GM12878 (cell line): ENCODE data around the gene SPAG16.

ENCODE experiments used
- ATF3 ChIP-seq: IDR thresholded peaks from 2 replicates; pipeline ENCODE4 v1.6.1; 2011; ENCODE audit warnings: low read depth, mild to moderate bottlenecking, low read length, moderate library complexity, borderline replicate concordance; ENCODE audit errors: extremely low read depth
- CTCF ChIP-seq, 3 experiments: IDR thresholded peaks in 2 of 3; conservative IDR thresholded peaks in 1 of 3; 2 replicates each; pipeline ENCODE4 v1.5.1; 2011; ENCODE audit warnings: low read depth in 3 of 3, low read length in 3 of 3, mild to moderate bottlenecking in 3 of 3, control low read depth in 2 of 3, moderate library complexity in 2 of 3, inconsistent platforms in 1 of 3, mixed read lengths in 1 of 3; ENCODE audit not compliant: control insufficient read depth in 2 of 3, insufficient read depth in 1 of 3; ENCODE audit errors: extremely low read depth in 1 of 3
- EP300 ChIP-seq, 2 experiments: fragments of 150-350 bp in 1 of 2; IDR thresholded peaks; 2 replicates each; pipeline ENCODE4 v1.6.1; 2011 to 2012; ENCODE audit warnings: low read depth in 2 of 2, low read length in 2 of 2, borderline replicate concordance in 1 of 2, improper control_type of control experiment in 1 of 2, inconsistent platforms in 1 of 2; ENCODE audit not compliant: control insufficient read depth in 1 of 2
- GABPA ChIP-seq: IDR thresholded peaks from 2 replicates; pipeline ENCODE4 v1.6.1; 2014; ENCODE audit warnings: antibody characterized with exemption, low read depth, mild to moderate bottlenecking, inconsistent platforms
- IKZF1 ChIP-seq: fragments of 450-650 bp; conservative IDR thresholded peaks from 2 replicates; pipeline ENCODE4 v1.6.1; 2017; ENCODE audit warnings: antibody characterized with exemption, mild to moderate bottlenecking
- MEF2B ChIP-seq: fragments of 450-650 bp; IDR thresholded peaks from 2 replicates; pipeline ENCODE4 v1.6.1; 2018; ENCODE audit warnings: mild to moderate bottlenecking, moderate library complexity; ENCODE audit not compliant: partially characterized antibody, poor library complexity, severe bottlenecking
- NFYB ChIP-seq: IDR thresholded peaks from 2 replicates; pipeline ENCODE4 v1.6.1; 2011; ENCODE audit warnings: low read depth, mild to moderate bottlenecking, low read length, improper control_type of control experiment, moderate library complexity; ENCODE audit not compliant: insufficient read depth
- PAX5 ChIP-seq: IDR thresholded peaks from 2 replicates; pipeline ENCODE4 v1.6.1; 2011; ENCODE audit warnings: low read depth, low read length, borderline replicate concordance
- TAF1 ChIP-seq: IDR thresholded peaks from 2 replicates; pipeline ENCODE4 v1.6.1; 2011; ENCODE audit warnings: mild to moderate bottlenecking, low read depth, low read length, borderline replicate concordance
- TBL1XR1 ChIP-seq: IDR thresholded peaks from 2 replicates; pipeline ENCODE4 v1.6.1; 2012; ENCODE audit warnings: low read depth, low read length, improper control_type of control experiment
- TCF12 ChIP-seq: IDR thresholded peaks from 2 replicates; pipeline ENCODE4 v1.6.1; 2011; ENCODE audit warnings: low read depth, mild to moderate bottlenecking, low read length
- TF ChIP-seq, protein P1 (sequence below): fragments of 450-650 bp; IDR thresholded peaks from 2 replicates; pipeline ENCODE4 v1.6.1; 2016; ENCODE audit warnings: mild to moderate bottlenecking
- TF ChIP-seq, protein P2 (sequence below): fragments of 450-650 bp; IDR thresholded peaks from 2 replicates; pipeline ENCODE4 v1.6.1; 2017; ENCODE audit warnings: mild to moderate bottlenecking, moderate library complexity
- TF ChIP-seq, protein P3 (sequence below): fragments of 450-650 bp; IDR thresholded peaks from 2 replicates; pipeline ENCODE4 v1.6.1; 2017; ENCODE audit warnings: mild to moderate bottlenecking

GRCh38 chr2:213995400-213996105 lies 711.3 kb downstream of the SPAG16 start:
- TF ChIP-seq MEF2B (no peak), PAX5 (no peak), GABPA (no peak), CTCF (IDR thresholded peaks at IDR 0.05 in 2 of 3, conservative IDR thresholded peaks at IDR 0.05 in 1 of 3; ENCODE audit: control insufficient read depth in 2 of 3, extremely low read depth in 1 of 3, insufficient read depth in 1 of 3, low read depth in 3 of 3, low read length in 3 of 3) (no peak), NFYB (no peak), EP300 (IDR thresholded peaks at IDR 0.05; ENCODE audit: borderline replicate concordance in 1 of 2, control insufficient read depth in 1 of 2, low read depth in 2 of 2, low read length in 2 of 2) (no peak), TAF1 (no peak), ATF3 (no peak), IKZF1 (no peak), TBL1XR1 (no peak), TCF12 (no peak)
- TF ChIP-seq, protein P1, sequence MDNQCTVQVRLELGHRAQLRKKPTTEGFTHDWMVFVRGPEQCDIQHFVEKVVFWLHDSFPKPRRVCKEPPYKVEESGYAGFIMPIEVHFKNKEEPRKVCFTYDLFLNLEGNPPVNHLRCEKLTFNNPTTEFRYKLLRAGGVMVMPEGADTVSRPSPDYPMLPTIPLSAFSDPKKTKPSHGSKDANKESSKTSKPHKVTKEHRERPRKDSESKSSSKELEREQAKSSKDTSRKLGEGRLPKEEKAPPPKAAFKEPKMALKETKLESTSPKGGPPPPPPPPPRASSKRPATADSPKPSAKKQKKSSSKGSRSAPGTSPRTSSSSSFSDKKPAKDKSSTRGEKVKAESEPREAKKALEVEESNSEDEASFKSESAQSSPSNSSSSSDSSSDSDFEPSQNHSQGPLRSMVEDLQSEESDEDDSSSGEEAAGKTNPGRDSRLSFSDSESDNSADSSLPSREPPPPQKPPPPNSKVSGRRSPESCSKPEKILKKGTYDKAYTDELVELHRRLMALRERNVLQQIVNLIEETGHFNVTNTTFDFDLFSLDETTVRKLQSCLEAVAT, result no peak
- TF ChIP-seq, protein P2, sequence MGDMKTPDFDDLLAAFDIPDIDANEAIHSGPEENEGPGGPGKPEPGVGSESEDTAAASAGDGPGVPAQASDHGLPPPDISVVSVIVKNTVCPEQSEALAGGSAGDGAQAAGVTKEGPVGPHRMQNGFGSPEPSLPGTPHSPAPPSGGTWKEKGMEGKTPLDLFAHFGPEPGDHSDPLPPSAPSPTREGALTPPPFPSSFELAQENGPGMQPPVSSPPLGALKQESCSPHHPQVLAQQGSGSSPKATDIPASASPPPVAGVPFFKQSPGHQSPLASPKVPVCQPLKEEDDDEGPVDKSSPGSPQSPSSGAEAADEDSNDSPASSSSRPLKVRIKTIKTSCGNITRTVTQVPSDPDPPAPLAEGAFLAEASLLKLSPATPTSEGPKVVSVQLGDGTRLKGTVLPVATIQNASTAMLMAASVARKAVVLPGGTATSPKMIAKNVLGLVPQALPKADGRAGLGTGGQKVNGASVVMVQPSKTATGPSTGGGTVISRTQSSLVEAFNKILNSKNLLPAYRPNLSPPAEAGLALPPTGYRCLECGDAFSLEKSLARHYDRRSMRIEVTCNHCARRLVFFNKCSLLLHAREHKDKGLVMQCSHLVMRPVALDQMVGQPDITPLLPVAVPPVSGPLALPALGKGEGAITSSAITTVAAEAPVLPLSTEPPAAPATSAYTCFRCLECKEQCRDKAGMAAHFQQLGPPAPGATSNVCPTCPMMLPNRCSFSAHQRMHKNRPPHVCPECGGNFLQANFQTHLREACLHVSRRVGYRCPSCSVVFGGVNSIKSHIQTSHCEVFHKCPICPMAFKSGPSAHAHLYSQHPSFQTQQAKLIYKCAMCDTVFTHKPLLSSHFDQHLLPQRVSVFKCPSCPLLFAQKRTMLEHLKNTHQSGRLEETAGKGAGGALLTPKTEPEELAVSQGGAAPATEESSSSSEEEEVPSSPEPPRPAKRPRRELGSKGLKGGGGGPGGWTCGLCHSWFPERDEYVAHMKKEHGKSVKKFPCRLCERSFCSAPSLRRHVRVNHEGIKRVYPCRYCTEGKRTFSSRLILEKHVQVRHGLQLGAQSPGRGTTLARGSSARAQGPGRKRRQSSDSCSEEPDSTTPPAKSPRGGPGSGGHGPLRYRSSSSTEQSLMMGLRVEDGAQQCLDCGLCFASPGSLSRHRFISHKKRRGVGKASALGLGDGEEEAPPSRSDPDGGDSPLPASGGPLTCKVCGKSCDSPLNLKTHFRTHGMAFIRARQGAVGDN, result no peak
- TF ChIP-seq, protein P3, sequence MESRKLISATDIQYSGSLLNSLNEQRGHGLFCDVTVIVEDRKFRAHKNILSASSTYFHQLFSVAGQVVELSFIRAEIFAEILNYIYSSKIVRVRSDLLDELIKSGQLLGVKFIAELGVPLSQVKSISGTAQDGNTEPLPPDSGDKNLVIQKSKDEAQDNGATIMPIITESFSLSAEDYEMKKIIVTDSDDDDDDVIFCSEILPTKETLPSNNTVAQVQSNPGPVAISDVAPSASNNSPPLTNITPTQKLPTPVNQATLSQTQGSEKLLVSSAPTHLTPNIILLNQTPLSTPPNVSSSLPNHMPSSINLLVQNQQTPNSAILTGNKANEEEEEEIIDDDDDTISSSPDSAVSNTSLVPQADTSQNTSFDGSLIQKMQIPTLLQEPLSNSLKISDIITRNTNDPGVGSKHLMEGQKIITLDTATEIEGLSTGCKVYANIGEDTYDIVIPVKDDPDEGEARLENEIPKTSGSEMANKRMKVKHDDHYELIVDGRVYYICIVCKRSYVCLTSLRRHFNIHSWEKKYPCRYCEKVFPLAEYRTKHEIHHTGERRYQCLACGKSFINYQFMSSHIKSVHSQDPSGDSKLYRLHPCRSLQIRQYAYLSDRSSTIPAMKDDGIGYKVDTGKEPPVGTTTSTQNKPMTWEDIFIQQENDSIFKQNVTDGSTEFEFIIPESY, result no peak
